Urinary bladder (tissue), 4 donors: ENCODE results near the gene DCANP1. TPM values are rescaled to one million over a fixed set of nuclear protein-coding genes. Genes with fewer than 3 reads are reported as not detected.

Source experiments
- DNase-seq: peaks from one replicate; pipeline ENCODE4 v3.0.0-alpha.2; 2015; ENCODE audit errors: extremely low spot score
- H3K27ac ChIP-seq: one replicate; pipeline ENCODE4 v1.5.1; 2013; ENCODE audit warnings: low read depth, mild to moderate bottlenecking, moderate library complexity
- H3K36me3 ChIP-seq: one replicate; pipeline ENCODE4 v1.6.1; 2013; ENCODE audit warnings: mild to moderate bottlenecking, moderate library complexity; ENCODE audit not compliant: insufficient read depth
- H3K4me1 ChIP-seq: one replicate; pipeline ENCODE4 v1.6.1; 2013; ENCODE audit warnings: mild to moderate bottlenecking, moderate library complexity; ENCODE audit not compliant: insufficient read depth
- H3K4me3 ChIP-seq: one replicate; pipeline ENCODE4 v1.5.1; 2013; ENCODE audit warnings: low read depth, low read length
- WGBS: extraction: QIAGEN DNeasy Blood & Tissue Kit; methylation state at CpG from one replicate; pipeline ENCODE4 v1.1.7; 2013; 5-methylcytosine and 5-hydroxymethylcytosine counted together
- polyA plus RNA-seq: library from polyadenylated mRNA; stranded (reverse); fragments of 200-250 nt; gene quantifications from one replicate; pipeline ENCODE4 v1.2.3, GENCODE V29; 2013
- total RNA-seq: library from RNA; depleted of rRNA; stranded (reverse); fragments of >200 nt; gene quantifications from one replicate; pipeline ENCODE4 v1.2.3, GENCODE V29; 2014
- donor health status: healthy with polysubstance abuse.
- donor health status: healthy.

DCANP1 gene
- total and polyA plus RNA-seq, 2 donors = 0.16 TPM; not detected in 1

DNA sequence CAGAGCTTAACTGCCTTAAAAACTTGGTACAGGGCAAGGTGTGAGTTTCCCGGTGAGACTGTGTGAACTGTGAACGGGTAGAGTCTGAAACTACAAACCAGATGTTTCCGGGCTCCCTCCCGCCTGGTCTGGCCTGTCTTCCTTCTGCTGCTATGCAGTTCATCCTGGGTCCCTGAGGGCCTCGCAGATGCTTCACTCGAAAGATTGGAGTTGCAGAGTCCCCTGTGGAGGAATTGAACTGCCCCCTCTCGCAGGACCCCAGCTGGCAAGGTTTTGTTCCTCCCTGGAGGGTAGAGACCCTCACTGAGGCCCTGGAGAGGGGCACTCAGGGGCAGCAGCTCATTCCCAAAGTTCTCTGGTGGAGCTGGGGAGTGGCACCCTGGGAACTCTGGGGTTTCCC is 533 bp downstream of the DCANP1 start:
- DNase-seq = no peak
- Histone ChIP-seq H3K4me1 (no peaks in the 10 kb centered on the region), H3K4me3 (no peak overlapping the region), H3K36me3 (no peaks in the 10 kb centered on the region), H3K27ac (no peak overlapping the region)
- WGBS = 82% methylated on average over 7 of the region's 7 CpGs

DNA sequence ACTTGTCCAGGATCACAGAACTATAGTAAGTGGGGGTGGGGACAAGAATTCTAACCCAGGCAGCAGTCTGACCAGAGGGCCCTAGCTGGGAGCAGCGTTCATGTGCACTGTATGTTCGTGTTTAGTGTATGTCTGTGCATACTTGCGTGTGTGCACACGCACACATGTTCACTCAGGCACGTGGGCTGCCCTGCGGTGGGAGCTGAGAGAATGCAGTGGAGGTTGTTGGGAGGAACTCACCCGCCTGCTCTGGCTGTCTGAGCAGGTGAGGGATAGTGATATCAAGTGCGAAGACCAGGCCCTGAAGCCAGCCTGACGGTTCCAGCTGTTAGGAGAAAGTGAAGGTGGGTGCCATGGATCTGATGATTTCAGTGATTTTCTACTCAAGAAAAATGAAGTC is 942 bp downstream of the DCANP1 start:
- 92% methylated on average over 9 of the region's 9 CpGs for WGBS
- DNase-seq = no peak
- H3K36me3 ChIP-seq = no peaks in the 10 kb centered on the region
- no peak overlapping the region for H3K27ac ChIP-seq
- no peaks in the 10 kb centered on the region for H3K4me1 ChIP-seq
- no peak overlapping the region for H3K4me3 ChIP-seq

DNA sequence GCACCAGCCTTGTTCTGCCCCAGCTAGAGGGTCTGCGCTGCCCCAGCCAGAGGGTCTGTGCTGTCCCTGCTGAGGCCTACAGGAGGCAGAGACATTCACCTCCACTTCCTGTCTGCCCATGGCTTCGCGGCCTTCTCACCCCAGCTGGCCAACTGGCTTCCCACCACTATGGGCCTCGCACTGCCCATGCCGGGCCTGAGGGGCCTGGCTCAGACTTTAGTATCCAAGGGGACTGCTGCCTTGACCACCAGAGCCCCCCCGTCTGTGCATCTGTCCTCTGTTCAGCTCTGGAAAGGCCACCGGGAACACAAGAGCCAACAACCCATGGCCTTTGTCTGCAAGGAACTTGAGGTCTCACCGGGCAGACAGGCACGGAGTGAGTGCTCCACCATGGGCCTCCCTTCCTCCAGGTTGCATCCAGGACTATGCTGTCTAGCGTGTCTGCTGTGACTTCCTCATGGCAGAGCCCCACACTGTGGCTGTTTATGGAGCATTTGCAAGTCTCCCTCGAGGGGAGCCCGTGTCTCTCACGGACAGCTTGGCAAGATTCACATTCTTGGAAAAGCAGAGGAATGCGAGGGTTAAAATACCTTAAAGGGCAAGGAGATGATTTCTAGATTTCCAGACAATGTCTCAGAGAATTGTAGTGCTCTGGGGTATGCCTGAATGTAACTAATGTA is 1.7 kb downstream of the DCANP1 start:
- WGBS = 91% methylated on average over 14 of the region's 14 CpGs

DNA sequence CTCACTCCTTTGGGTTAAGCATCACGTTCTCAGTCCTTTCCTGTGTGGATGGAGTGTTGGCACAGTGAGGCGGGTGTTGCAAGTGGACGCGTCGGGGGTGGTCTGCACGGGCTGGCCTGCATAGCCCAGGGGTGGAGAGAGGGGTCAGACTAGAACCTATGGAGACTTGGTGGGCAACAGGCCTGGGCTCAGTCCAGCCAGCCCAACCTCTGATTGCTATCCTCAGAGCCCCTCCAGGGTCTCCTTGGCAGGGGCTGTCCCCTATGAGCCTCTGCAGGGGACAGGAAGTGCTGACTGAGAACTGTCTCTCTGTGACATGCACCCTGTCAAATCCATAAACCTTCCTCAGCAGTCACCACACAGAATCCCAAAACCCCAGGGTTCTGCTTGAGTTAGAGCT is 2.3 kb downstream of the DCANP1 start:
- Histone ChIP-seq H3K27ac (no peak overlapping the region), H3K4me3 (no peak overlapping the region), H3K36me3 (no peaks in the 10 kb centered on the region), H3K4me1 (no peaks in the 10 kb centered on the region)
- DNase-seq = no peak
- WGBS = 89% methylated on average over 6 of the region's 6 CpGs

More for the DNA sequence above, 1.7 kb downstream of the DCANP1 start:
- no peak for DNase-seq
- Histone ChIP-seq H3K4me1 (no peaks in the 10 kb centered on the region), H3K36me3 (no peaks in the 10 kb centered on the region), H3K27ac (no peak overlapping the region), H3K4me3 (no peak overlapping the region)

DNA sequence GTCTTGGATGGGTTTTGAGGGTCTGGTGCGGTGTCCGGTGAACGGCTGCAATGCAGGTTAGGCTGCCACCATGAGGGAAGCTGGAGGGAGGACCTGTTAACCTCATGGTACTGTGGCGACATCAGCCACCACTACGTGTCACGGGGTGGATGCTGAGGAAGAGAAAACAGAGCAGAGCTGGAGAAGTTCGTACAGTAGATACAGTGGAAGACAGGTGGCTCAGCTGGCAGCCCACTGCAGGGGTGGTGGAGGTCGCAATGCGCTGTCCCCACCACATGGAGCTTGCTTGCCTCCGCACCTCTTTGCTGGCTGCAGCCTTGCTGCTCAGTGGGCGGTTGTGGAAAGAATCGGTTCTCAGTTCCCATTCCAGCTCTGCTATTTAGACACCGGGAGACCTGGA is 2.8 kb downstream of the DCANP1 start:
- Histone ChIP-seq H3K4me3 (no peak overlapping the region), H3K36me3 (no peaks in the 10 kb centered on the region), H3K27ac (no peak overlapping the region), H3K4me1 (no peaks in the 10 kb centered on the region)
- WGBS = 87% methylated on average over 13 of the region's 13 CpGs
- DNase-seq = no peak

DNA sequence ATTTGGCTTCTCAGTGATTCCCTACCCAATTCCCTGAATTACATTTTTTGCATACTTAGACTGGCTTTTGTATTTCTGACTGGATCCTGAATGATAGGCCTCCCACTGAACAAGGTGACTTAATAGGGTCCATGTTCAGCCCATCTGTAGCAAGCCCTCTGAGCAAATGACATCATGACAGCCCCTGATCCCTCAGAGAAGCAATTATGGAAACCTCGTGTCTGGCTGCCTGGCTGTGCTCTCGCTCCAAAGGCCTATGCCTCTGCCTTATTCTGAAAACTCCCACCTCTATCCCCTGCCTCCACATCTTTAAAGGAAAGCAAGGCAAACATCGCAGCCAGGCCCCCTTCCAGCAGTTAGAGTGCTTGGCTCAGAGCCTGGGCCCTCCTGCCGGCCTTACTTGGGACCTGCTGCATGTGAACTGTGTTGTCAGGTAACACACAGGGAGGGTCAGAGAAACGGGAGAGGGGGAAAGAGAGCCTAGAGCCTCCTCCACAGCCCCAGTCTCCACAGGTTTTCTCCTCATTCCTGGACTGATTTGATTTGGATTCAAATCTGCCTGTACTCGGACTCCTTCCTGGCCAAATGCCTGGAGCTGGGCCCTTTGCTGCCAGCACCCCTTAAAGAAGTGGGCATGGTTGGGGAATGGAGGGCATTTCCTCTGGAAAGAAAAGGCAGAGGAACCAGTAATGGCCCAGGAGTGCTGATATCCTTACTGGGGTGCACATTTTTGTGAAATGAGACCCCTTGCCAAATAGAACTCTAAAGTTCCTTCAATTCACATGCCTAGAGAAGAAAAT is 3.8 kb downstream of the DCANP1 start:
- DNase-seq = no peak
- Histone ChIP-seq H3K4me3 (no peak overlapping the region), H3K4me1 (no peaks in the 10 kb centered on the region), H3K36me3 (no peaks in the 10 kb centered on the region), H3K27ac (no peak overlapping the region)
- whole genome bisulfite sequencing = 48% methylated on average over 6 of the region's 6 CpGs

DNA sequence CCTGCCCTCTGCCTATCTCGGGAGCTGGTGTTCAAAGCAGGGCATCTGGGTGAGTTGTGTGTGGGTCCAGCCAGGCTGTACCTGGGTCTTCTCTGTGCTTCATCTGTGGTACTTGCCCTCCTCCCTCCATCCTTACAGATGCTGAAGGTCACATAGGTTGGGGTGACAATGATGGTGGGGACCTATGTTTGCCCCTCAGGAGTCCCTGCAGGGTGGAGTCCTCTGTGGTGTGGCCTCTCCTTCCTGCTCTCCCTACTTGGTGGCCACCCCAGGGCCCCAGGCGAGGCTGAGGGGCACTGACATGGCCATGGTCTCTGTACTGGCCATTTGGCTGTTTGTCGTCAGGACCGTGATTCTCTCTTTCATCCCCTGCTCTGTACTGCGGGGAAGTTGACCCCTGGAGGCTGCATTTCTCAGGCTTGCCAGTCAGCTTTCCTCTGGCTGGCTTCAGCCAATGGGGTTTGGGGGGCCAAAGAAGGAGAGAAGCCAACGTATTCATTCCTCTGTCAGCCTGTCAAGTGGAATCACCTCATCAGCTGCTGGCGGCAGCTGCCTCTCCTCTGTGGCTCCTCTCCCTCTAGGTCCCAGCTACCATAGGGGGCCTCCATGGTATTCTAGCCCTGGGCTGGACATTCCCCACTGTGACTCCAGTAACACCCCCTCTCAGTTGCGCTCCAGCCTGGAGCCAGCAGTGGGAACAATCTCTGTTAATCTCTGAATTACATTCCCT is 4.6 kb downstream of the DCANP1 start:
- no peak for DNase-seq
- 77% methylated on average over 8 of the region's 8 CpGs for WGBS
- Histone ChIP-seq H3K27ac (no peak overlapping the region), H3K4me1 (no peaks in the 10 kb centered on the region), H3K36me3 (no peaks in the 10 kb centered on the region), H3K4me3 (no peak overlapping the region)

DNA sequence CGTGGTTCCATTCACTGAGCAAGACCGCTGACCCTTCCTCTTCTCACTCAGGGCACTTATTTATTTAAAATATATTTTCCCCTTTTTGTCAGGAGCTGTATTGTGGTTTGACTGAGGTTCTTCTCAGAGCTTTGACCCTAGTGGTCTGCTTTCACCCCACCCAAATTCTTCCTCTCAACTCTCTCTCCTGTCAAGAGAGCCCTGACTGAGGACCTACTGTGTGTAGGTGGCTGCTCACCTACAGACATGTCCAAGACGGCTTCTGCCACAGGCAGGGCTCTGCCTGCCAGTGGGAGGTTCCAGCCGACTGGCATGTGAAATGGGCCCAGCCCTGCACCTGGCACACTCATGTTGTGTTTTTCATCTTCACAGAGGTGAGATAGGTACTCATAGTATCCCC is 5.2 kb downstream of the DCANP1 start:
- Histone ChIP-seq H3K4me3 (no peak overlapping the region), H3K27ac (no peak overlapping the region), H3K4me1 (no peaks in the 10 kb centered on the region), H3K36me3 (no peaks in the 10 kb centered on the region)
- DNase-seq = no peak
- WGBS = 85% methylated on average over 4 of the region's 4 CpGs

DNA sequence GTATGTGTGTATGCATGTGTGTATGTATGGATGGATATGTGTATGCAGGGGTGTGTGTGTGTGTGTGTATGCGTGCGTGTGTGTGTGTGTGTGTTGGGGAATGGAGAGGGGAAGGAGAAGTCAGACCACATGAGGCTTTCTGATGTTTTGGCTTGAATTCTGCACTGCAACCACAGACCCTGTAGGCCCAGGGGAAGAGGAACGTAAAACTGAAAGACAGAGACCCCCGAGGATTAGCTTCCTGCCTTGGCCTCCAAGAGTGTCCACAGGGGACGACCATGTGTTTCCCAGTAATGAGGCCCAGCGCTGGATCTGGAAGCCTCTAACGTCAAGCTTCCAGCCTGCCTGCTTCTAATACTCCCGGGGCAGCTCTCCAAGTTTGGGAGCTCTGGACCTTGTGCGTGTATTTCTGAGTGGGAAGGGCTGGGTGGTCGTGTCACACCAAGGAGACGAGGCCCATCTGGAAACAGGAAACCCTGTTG is 5.8 kb downstream of the DCANP1 start:
- Histone ChIP-seq H3K4me3 (no peak overlapping the region), H3K27ac (no peak overlapping the region), H3K4me1 (no peaks in the 10 kb centered on the region), H3K36me3 (no peaks in the 10 kb centered on the region)
- DNase-seq = no peak
- WGBS = 22% methylated on average over 11 of the region's 11 CpGs

DNA sequence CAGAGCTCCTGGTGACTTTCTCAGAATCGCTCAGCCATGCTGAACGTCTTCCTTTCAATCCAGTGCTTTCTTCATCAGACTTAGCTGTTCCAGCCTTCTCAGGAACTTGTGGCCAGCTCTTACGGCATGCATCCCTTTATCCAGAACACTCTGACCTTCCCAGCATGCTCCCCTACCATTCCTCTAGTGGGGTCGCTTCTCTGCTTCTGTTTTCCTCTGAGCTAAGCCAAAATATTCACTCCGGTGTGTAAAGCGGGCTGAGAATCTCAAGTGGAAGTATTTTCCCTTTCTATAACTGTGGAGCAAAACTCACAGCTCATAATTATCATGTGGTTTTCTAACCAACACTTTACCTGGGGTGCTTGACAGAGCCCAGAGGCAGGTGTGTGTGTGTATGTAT is 6.2 kb downstream of the DCANP1 start:
- H3K27ac ChIP-seq = no peak overlapping the region
- WGBS = 70% methylated on average over 6 of the region's 6 CpGs
- H3K36me3 ChIP-seq = no peaks in the 10 kb centered on the region
- H3K4me3 ChIP-seq = no peak overlapping the region
- DNase-seq = no peak
- no peaks in the 10 kb centered on the region for H3K4me1 ChIP-seq

DNA sequence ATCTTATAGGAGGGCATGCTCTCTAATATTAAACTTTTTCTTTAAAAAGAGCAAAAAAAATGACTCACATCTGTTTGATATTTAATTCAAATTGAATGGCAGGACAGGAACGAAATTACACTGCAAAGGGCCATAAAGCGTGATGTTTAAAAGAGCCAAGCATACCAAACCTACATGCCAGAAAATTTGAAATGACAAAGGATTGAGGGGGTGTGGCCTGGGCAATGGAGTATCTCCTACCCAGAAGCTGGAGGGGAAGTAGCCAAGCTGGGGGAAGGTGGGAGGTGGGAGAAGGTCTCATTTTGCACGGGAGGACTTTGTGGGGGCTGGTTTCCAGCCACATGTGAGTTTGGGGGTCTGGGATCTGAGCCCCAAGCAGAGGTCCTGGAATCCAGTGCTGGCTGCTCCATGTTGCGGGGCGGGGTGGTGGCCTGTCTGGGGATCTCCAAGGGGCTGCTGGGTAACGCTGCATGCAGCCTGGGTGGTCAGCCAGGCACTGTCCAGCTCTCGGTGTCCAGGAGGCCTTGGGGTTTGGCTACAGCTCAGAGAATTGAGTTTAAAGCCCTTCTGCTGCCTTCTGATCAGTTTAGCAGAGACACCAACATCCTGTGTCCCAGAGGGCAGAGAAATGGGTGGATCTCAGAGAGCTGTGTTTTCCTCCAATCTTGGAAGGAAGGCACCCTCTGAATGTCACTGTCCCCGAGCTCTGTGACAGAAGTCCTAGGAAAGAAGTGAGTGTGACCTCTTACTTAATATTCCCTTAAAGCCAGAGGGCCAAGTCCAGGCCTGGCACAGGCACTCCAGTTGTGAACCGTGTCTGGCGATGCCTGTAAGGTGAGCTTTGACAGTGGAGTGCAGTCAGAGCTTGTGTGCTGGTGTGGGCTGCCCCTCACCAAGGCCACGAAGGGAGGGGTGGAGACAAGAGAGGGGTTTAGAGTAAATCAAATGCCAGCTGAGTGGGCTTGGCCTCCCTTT is 7.6 kb downstream of the DCANP1 start:
- H3K36me3 ChIP-seq = no peaks in the 10 kb centered on the region
- H3K4me1 ChIP-seq = no peaks in the 10 kb centered on the region
- whole genome bisulfite sequencing = 73% methylated on average over 11 of the region's 11 CpGs
- H3K4me3 ChIP-seq = no peak overlapping the region
- no peak for DNase-seq
- no peak overlapping the region for H3K27ac ChIP-seq

DNA sequence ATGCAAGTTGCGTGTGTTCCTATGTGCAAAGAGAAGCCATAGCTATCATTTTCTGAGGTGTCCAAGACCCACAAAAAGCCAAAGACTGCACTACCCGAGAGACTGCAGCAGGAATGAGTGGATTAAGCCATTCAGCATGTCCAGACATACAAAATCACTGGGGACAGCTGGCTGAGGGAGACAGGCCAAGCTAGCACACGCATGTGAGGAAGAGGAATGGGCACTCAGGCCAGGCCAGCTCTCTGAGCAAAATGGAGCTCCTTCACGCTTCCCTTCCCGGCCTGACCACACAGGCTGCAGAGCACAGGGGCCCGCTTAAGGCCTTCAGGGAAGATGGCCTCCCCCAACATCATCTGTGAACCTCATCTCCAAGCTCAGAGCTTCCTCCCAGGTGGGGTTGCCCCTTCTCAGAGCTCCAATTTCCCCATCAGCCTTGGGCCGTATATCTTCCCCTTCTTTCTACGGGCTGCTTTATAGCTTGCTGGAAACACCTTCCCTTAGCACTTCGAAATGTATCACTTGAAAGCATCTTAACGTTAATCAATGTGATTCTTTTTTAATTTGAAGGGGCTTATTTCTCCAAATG is 8.4 kb downstream of the DCANP1 start:
- WGBS = 80% methylated on average over 10 of the region's 10 CpGs
- Histone ChIP-seq H3K4me3 (no peak overlapping the region), H3K4me1 (no peaks in the 10 kb centered on the region), H3K27ac (no peak overlapping the region), H3K36me3 (no peaks in the 10 kb centered on the region)
- no peak for DNase-seq
